HG02884 (cell line): Measurements from ENCODE around the gene CRISPLD2.
"Not testable (repeated sequence)": the region's sequence is repeated elsewhere in the genome, so short reads cannot be mapped to it uniquely, and the experiment has no call there.

Experiments
- ATAC-seq: cut with Tn5 transposase; IDR thresholded peaks from one replicate; pipeline ENCODE4 v1.9.1; 2021; ENCODE audit warnings: mild to moderate bottlenecking, moderate library complexity; ENCODE audit not compliant: unreplicated experiment

Gene CRISPLD2

GRCh38 chr16:84927621-84928591 lies 108.1 kb downstream of the CRISPLD2 start:
- no peak for ATAC-seq

- no peak for ATAC-seq
Observed at GRCh38 chr16:84928679-84929420, 109.1 kb downstream of the CRISPLD2 start.

GRCh38 chr16:84929421-84930297 lies 109.9 kb downstream of the CRISPLD2 start:
- ATAC-seq: no peak

- ATAC-seq: no peak
Observed at GRCh38 chr16:84930298-84931106, 110.7 kb downstream of the CRISPLD2 start.

- ATAC-seq: no peak
Observed at GRCh38 chr16:84931107-84931494, 111.3 kb downstream of the CRISPLD2 start.

GRCh38 chr16:84931506-84931905 lies 111.7 kb downstream of the CRISPLD2 start:
- ATAC-seq: no peak

- ATAC-seq: no peak
Observed at GRCh38 chr16:84932681-84933080, 112.9 kb downstream of the CRISPLD2 start.

- no peak for ATAC-seq
Observed at GRCh38 chr16:84933774-84934631, 114.2 kb downstream of the CRISPLD2 start.

- ATAC-seq: no peak
Observed at GRCh38 chr16:84937196-84938005, 117.6 kb downstream of the CRISPLD2 start.

GRCh38 chr16:84938616-84939015 lies 118.8 kb downstream of the CRISPLD2 start:
- not testable (repeated sequence) for ATAC-seq

- ATAC-seq: no peak
Observed at GRCh38 chr16:84940670-84941551, 121.1 kb downstream of the CRISPLD2 start.

GRCh38 chr16:84941921-84942320 lies 122.1 kb downstream of the CRISPLD2 start:
- ATAC-seq: no peak

- no peak for ATAC-seq
Observed at GRCh38 chr16:84942786-84943185, 123.0 kb downstream of the CRISPLD2 start.

GRCh38 chr16:84943620-84944019 lies 123.8 kb downstream of the CRISPLD2 start:
- no peak for ATAC-seq

GRCh38 chr16:84947022-84947421 lies 127.2 kb downstream of the CRISPLD2 start:
- ATAC-seq: no peak

- no peak for ATAC-seq
Observed at GRCh38 chr16:84947996-84948850, 128.4 kb downstream of the CRISPLD2 start.
